GM19239 (cell line): ENCODE measurements around the gene RHPN2.
A peak's percentile ranks its signal among the peaks of the same experiment; 100 is the strongest.

ENCODE experiments used
- DNase-seq: peaks from one replicate; pipeline ENCODE4 v3.0.0; 2011; ENCODE audit warnings: low spot score; ENCODE audit not compliant: insufficient read length
- FAIRE-seq: peaks from 2 replicates; lab custom pipeline; 2011; peaks lifted over from hg19 to GRCh38; lab: Jason Lieb, UNC

Gene RHPN2

DNA sequence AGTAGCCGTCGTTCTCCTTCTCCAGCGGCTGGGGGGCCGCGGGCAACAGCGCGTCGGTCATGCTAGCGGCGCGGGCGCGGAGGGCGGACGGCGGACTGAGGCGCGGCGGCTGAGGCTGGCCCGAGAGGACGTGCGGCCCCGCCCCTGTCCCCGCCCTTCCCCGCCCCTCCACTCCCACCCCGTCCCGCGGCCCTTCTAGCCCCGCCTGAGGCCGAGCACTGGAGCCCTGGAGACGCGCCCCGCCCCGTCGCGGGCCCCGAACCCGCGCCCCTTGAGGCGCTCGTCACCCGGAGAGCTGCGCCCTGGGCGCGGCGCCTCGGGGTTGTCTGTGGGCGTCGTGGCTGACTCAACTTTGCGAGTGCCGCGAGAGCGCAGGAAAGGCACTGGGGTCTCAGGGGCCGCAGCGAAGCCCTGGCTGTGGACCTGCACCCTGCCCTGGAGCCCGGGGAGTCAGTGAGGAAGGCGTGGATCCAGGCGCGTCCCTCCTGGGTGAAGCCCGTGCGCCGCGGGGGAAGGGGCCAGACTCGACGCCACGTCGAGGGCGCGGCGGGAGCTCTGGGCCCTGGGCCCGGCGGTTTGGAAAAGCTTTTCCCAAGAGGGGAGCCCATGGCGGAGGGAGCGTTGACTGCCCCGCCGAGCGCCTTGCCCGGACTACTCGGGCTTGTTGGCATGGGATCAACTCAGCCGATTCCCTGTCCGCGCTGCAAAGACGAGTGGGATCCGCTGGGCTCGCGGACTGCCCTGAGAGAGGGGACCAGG, at the start of gene RHPN2:
Gene RHPN2 (minus strand): TSS at position 97 of the 759 bp plus-strand sequence. CDS start 36 bp downstream, at position 61.
- peak; percentile 66 for FAIRE-seq

DNA sequence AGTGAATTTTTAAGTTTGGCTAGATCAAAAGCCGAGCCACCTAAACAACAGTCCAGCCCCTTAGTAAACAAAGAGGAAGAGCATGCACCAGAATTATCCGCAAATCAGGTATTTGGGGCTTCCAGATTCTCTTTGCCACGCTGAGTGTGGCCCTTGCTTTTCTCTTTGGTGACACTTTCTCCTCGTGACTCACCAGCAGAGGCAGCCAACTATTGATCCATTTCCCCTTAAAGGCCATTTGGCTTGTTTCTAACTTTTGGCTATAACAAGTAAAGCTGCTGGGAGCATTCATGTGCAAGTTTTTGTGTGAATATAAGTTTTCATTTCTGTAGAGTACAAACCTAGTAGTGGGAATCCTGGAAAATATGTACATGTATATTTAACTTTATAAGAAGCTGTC, 49.6 kb upstream of the RHPN2 start:
- no peak for FAIRE-seq
- DNase-seq: no peak

More for the DNA sequence above, at the start of gene RHPN2:
- peak; percentile 90 for DNase-seq

DNA sequence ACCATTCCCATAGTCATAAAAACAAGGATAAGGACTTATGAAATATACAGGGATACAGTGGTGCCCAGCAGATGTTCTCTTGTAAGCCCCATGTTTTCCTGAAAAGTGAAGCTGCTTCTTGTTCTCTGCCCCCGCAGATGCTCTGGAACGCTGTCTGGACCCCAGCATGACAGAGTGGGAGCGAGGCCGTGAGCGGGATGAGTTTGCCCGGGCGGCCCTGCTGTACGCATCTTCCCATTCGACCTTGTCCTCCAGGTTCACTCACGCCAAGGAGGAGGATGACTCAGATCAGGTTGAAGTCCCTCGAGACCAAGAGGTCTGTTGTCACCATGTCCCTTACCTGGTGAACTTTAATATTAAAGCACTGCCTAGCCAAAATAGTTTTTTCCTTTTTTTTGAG, 46.9 kb upstream of the RHPN2 start:
- no peak for FAIRE-seq
- no peak for DNase-seq

DNA sequence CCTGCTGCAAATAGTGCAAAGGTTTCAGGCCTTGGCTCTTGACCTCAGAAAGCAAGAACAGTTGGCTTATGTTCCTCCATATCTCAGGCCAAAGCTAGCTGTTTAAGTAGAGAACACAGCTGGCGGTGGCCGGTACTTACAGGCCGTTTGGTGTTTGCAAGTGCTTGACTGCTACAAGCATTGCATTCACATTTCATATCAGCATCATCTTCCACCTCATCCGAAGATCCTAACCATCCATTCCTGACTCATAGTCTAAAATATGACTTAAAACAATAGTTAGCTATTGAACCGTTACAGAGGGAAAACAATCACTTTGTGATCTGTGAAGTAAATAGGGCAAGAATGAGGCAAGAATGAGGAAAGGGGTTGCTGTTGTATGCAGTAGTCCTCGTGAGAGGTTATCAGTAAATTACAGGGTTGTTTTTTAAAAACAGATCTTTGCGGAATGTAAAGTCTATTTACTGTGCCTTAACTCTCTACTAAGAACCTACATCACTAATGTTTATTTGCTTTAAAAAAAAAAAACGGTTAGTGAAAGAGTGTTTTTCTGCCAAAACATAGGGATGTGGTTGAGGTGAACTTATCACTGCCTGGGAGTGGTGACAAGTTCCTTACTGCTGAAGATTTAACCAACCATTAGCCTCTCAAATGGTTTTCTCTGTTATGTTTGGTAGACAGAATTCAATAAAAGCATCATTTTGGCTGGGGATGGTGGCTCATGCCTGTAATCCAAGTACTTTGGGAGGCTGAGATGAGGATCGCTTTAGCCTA, 45.6 kb upstream of the RHPN2 start:
- DNase-seq: no peak
- FAIRE-seq: no peak

DNA sequence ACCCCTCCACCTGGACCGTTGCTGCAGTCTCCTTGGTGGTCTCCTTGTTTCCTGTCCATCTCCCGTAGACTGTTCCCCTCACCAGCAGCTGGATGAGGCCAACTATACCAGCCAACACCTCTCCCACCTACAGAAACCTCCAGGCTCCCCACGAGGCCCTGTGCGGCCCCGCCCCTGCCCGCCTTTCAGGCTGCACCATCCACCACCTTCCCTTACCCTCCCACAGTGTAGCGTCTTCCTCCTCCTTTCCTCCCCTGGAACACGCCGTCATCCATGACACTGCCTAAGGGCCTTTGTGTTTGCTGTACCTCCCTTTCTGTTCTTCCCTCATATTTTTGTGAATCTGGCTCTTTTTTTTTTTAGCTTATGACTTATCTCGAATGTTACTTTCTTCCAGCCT, 43.5 kb upstream of the RHPN2 start:
- FAIRE-seq (no peak), DNase-seq (no peak)

DNA sequence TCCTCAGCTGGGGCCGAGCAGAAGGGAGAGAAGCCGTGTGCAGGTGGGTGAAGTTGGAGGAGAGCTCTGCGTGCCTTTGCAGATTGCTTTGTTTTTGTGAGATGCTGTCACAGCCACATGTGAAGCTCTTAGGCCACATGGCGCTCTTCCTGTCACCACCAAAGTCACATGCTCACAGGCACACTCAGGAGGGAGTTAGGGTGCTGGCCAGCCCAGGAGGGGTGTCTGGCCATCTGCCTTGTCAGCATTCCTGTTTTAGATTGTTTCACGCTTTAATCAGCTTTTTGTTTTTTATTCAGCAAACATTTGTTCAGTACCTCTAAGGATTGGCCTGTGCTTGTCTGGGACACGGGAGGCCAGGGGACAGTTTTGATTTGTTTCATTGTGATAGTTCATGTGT, 38.2 kb upstream of the RHPN2 start:
- FAIRE-seq: no peak

DNA sequence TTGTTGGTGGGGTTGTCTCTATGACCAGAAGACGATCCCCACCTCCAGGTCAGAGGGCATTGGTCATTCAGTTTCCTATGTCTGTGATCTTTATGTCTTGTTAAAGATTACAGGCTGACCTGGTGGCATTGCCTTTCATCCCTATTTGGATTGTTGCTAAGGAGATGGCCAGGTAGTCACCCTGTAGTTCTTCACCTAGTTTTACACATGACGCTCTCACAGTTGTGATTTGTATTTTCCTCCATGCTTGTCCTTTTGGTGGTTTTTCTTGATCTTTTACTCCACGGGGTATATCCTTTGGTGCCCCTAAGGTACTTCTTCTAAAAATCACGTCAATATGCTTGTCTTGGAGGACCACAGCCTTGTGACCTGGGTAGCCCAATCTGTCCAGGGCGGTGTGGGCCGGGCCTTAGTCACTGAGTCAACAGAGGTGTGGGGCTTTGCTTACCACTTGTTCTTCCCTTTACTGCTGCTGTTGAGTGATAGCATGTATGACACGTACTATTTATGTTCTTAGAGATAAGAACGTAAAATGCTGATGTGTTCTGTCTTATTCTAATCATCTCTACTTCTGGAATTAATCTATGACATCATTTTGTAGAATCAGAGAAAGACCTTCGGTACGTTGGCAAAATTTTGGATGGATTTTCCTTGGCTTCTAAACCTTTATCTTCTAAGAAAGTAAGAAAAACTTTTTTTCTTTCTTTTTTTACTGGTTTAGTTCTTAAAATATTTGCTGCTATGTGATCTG, 36.4 kb upstream of the RHPN2 start:
- FAIRE-seq: no peak

More for the DNA sequence above, 38.2 kb upstream of the RHPN2 start:
- no peak for DNase-seq

DNA sequence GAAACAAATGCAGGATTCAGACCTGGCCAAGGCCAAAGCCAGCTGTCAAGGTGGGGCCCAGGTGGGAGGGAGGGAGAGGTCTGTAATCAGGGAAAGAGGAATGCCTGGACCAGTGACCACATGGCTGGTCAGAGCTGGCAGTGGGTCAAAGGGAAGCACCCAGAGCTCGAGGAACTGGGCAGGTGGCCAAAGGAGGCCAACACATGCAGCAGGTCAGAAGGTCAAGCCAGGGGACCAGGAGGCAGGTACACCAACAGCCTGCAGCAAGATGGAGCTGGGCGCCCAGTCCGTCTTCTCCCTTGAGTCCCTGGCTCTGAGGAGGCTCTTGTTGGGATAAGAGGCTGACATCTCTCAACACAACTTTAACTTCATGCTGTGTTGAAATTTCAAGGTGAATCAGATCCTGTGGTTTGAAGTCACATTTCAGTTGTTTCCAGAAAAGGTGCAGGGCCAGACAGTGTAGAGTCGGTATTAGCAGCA, 33.4 kb upstream of the RHPN2 start:
- no peak for DNase-seq
- FAIRE-seq: no peak

More for the DNA sequence above, 36.4 kb upstream of the RHPN2 start:
- DNase-seq: no peak

DNA sequence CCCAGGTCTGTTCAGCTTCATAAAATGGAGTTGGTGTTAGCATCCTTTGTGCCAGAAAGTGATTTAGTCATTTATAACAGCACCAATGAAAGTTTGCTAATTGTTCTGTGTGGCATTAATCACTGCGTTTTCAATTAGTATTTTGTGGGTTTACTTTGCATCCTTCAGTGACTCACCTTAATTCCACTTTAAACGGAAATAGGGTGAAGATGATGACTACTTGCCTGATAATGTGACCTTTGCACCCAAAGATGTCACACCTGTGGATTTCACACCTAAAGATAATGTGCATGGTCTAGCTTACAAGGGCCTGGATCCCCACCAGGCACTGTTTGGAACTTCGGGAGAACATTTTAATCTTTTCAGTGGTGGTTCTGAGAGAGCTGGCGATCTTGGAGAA, 31.3 kb upstream of the RHPN2 start:
- FAIRE-seq (no peak), DNase-seq (no peak)

DNA sequence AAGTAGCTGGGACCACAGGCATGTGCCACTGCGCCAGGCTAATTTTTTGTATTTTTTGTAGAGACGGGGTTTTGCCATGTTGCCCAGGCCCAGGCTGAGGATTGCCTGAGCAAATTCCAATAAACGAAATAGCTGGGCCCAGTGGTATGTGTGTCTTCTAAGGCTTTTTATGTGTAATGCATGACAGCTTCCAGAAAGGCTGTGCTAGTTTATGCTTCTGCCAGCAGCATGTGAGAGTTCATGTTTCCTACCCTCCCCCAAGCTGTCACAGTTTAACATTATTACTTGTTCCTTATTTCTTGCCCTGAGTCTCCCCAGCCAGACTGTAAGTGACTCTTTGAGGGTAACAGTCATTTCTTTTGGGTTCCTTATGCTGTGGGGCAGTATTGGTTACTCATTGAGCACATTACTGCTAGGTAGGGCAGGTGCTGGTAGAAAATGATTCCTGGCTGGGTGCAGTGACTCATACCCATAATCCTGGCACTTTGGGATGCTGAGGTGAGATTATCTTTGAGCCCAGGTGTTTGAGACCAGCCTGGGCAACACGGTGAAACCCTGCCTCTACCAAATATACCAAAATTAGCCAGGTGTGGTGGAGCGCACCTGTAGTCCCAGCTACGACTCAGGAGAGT, 29.9 kb upstream of the RHPN2 start:
- FAIRE-seq: no peak
- no peak for DNase-seq

DNA sequence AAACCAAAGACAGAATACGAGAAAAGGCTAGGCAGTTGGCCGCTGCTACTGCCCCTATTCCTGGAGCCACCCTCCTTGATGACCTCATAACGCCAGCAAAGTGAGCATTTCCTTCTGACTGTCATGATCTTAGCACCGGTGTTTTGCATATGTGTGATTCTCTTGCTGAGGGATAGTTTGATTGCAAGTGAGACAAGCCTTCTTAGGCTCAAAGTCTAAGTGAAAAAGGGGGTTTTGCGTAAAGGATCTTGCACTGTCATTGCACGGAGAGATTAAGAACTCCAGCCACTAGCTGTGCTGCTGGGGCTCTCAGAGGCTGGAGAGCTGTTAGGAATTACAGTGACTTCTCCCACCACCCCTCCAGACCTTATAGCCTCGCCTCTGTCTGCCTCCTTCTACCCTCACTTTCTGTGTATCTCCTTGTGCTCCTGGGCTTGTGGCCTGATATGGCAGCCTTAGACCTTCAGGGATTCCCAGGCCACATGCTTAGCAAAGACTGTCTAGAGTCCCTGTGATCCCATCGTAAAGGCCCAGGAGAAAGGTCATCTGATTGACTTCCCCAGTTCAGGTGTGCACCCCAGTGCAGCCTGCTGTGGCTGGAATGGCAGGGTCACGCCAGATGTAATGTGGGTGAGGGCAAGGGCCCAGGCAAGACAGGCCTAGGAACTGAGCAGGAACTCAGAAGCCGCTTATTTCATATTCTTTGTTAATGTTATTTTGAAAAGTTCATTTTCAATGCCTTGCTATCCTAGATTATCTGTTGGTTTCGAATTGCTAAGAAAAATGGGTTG, 28.9 kb upstream of the RHPN2 start:
- DNase-seq: no peak
- FAIRE-seq: no peak

DNA sequence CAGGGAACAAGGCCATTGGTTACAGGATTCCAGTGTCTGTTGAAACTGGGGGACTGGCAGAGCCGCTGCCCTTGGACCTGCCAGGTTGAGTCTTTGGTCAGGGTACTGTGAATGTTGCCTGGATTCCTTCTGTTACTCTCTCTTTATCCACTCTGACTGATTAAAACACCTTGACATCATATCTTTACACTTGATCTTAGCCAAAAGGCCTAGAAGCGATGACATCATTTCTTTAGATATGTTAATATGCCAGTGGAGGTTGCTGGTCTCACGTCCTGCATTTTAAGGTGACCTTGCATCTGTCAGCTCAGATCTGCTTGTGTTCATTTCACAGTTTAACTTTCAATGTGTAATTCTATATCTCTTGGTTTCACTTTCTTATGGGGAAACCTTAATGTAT, 25.5 kb upstream of the RHPN2 start:
- no peak for DNase-seq
- FAIRE-seq: no peak

DNA sequence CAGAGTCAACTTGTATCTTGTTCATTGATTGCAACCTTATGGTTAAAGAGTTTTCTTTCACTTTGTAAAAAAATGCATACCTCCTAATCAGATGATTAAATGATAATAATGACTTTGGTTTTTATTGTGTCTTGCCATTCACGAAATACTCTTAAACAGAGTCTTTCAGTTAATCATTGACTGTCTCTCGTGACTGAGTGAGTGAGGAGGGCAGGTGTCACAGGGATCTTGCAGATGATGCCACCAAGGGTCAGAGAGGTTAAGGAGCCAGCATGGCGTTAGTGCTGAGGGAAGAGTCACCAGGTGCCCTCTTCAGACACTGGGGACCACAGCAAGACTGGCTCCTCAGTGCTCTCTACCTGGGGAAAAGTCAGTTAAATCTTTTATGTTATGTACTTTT, 24.3 kb upstream of the RHPN2 start:
- no peak for FAIRE-seq
- DNase-seq: no peak

DNA sequence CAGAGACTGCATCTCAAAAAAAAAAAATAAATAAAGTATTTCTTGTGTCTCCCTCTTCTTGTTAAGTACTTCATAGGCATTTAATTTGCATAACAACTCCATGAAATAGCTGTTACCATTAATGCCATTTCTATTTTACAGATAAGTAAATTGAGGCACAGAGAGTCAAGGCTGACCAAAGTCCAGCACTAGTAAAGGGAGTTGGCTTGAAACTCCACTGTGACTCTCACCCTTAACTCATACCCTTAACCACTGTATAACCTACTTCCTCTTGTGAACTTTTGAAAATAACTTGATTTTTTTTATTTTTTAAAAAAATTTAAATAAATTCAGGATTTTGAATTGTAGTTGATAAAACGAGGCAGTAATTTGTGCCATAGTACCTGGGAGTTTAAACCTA, 22.3 kb upstream of the RHPN2 start:
- FAIRE-seq (no peak), DNase-seq (no peak)

DNA sequence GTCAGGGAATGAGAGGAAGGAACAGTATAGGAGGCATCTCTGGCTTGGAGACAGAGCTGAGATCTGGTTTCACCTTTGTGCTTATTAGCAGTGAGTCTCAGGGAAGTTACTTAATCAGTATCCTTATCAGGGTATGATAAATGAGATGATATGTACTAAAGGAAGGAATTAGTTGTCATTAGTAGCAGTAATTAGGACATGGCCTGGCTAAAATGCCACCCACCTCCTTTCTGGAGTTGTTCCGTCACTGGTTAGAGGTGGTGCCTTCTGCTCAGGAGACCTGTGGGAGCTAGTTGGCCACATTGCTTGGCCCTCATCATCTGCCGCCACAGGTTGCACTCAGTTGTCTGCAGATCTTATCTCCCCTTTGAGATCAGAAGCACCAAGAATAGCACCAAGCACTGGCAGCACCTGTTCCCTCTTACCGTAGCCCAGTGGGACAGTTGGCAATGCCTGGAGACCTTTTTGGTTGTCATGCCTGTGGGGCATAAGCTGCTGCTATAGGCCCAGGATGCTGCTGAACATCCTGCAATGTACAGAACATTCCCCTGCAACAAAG, 21.0 kb upstream of the RHPN2 start:
- DNase-seq: no peak
- FAIRE-seq: no peak

DNA sequence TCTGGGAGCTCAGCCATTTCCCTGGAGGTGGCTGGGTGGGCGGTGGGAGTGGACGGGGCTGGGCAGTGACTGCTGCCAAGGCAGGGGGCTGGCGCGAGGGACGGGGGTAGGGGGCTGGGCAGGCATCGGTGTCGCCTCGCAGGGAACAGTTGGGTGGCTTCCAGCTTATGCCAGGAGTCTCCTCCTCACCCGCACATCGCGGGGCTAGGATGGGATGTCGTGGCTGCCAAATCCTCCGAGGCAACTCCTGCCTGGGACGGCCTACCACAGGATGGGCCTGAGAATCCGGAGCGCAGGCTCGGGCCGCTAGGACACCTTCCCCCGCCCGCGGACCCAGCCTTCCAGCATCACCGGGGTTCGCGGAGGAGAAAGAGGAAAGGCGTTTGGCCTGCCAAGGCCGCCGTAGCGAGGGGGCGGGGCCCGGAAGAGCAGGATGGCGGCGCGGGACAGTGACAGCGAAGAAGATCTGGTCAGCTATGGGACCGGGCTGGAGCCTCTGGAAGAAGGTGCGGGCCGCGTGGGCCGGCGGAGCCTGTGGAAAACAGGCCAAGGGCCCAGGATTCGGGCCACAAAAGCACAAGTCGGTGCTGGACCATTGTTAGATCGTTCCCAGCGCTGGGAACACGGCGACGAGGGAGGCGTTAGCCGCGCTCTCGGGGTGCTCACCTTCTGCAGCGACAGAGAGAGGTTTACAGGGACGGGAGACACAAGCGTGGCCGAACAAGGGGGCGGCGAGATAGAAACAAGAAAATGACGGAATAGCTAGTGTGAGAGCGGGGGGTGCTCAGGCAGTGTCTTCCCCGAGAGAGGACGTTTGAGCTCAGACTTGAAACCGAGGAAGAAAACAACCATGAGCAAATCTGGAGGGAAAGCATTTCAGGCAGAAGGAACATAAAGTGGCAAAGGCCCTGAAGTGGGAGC, 16.3 kb upstream of the RHPN2 start, which contains the start of gene GPATCH1:
Gene GPATCH1 (plus strand): TSS at position 421 of the 921 bp plus-strand sequence. CDS start 13 bp downstream, at position 434.
- FAIRE-seq: peak; percentile 67
- peak; percentile 87 for DNase-seq

DNA sequence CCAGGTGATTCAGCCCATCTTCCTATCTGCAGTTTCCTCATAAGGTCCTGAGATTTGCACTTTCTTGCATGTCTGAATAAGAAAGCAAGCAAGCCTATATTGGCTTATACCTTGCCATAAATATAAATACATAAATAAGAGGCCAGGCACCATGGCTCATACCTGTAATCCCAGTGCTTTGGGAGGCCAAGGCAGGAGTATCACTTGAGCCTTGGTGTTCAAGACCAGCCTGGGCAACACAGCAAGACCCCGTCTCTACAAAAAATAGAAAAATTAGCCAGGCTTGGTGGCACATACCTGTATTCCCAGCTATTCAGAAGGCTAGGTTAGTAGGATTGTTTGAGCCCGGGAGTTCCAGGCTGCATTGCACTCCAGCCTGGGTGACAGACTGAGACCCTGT, 10.8 kb upstream of the RHPN2 start:
- no peak for FAIRE-seq

DNA sequence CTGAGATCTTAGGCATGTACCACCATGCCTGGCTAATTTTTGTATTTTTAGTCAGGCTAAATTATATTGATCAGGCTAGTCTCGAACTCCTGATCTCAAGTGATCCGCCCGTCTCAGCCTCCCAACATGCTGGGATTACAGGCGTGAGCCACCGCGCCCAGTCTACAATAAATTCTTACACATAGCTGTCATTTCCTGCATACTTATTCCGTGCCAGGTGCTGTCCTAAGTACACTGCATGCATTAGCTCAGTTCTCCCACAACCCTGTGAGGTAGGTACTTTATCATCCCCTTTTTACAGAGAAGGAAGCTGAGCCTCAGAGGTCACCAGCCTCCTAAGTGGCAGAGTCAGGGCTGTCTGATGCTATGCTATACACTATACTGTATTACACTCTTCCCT, 7.2 kb upstream of the RHPN2 start:
- DNase-seq: no peak
- FAIRE-seq: no peak

More for the DNA sequence above, 10.8 kb upstream of the RHPN2 start:
- DNase-seq: no peak
